NCI-H2227 treated with DMSO at 0.1 percent for 48 hours (cell line): ENCODE data around the gene USP17L27.
"Not testable (repeated sequence)": the region's sequence is repeated elsewhere in the genome, so short reads cannot be mapped to it uniquely, and the experiment has no call there.

ENCODE experiments used
- DNase-seq: peaks from one replicate; lab custom pipeline; 2025; lab: John Stamatoyannopoulos, UW

USP17L27 gene

DNA sequence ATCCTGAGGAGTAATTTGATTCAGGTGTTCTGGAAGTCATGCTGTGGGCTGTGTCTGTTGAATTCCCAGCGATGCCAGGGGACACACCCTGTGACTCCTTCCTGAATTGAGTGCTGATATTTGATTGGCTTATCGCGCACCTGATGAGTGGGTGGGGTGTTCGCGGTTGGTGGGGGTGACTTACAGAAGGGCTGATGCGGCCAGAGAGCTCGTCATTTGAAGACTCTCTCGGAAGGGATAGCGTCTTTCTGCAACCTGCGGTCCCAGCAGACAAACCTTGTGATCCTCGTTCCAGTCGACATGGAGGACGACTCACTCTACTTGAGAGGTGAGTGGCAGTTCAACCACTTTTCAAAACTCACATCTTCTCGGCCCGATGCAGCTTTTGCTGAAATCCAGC is at the start of gene USP17L27:
USP17L27 (plus strand) TSS at position 301 of the 400 bp plus-strand sequence; CDS start at position 301, 0 bp downstream.
- DNase-seq: not testable (repeated sequence)

DNA sequence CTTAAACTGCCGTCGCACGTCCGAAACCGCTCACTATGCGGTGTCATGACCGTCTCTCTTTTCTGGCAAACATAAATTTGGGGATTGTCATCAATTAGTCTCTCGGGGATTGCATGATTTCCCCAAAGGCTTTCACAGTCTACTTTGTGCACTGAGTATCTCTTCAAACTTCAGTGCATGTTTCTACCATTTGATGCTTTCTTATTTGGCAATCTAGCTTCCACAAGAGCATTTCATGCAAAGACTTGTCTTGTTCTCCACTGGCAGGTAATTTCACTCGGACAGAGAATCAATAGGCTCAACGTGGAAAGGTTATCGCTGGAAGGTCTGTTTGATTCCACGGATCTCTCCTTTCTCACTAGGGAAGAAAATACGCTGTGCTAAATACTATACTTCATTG is 19.8 kb upstream of the USP17L27 start:
- not testable (repeated sequence) for DNase-seq

GRCh38 chr4:9324865-9325264 is 19.1 kb upstream of the USP17L27 start, which contains the start of gene USP17L24:
Gene USP17L24, plus strand, starts transcription at chr4:9325165. Its CDS starts 0 bp downstream, at chr4:9325165.
- DNase-seq: not testable (repeated sequence)

DNA sequence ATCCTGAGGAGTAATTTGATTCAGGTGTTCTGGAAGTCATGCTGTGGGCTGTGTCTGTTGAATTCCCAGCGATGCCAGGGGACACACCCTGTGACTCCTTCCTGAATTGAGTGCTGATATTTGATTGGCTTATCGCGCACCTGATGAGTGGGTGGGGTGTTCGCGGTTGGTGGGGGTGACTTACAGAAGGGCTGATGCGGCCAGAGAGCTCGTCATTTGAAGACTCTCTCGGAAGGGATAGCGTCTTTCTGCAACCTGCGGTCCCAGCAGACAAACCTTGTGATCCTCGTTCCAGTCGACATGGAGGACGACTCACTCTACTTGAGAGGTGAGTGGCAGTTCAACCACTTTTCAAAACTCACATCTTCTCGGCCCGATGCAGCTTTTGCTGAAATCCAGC is 14.3 kb upstream of the USP17L27 start, which contains the start of gene USP17L25:
USP17L25 (plus strand) TSS at position 301 of the 400 bp plus-strand sequence; CDS start at position 301, 0 bp downstream.
- not testable (repeated sequence) for DNase-seq

DNA sequence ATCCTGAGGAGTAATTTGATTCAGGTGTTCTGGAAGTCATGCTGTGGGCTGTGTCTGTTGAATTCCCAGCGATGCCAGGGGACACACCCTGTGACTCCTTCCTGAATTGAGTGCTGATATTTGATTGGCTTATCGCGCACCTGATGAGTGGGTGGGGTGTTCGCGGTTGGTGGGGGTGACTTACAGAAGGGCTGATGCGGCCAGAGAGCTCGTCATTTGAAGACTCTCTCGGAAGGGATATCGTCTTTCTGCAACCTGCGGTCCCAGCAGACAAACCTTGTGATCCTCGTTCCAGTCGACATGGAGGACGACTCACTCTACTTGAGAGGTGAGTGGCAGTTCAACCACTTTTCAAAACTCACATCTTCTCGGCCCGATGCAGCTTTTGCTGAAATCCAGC is 9.6 kb upstream of the USP17L27 start, which contains the start of gene USP17L26:
USP17L26 (plus strand) TSS at position 301 of the 400 bp plus-strand sequence; CDS start at position 301, 0 bp downstream.
- DNase-seq: not testable (repeated sequence)

- DNase-seq: not testable (repeated sequence)
Observed at GRCh38 chr4:9339103-9339502, 4.8 kb upstream of the USP17L27 start, which contains the start of gene USP17L5. Gene USP17L5, plus strand, starts transcription at chr4:9339403. Its CDS starts 0 bp downstream, at chr4:9339403.

- DNase-seq: not testable (repeated sequence)
Observed at GRCh38 chr4:9348593-9348992, 4.6 kb downstream of the USP17L27 start, which contains the start of gene USP17L28. Gene USP17L28, plus strand, starts transcription at chr4:9348893. Its CDS starts 0 bp downstream, at chr4:9348893.

- DNase-seq: not testable (repeated sequence)
Observed at GRCh38 chr4:9350866-9351265, 6.9 kb downstream of the USP17L27 start.

DNA sequence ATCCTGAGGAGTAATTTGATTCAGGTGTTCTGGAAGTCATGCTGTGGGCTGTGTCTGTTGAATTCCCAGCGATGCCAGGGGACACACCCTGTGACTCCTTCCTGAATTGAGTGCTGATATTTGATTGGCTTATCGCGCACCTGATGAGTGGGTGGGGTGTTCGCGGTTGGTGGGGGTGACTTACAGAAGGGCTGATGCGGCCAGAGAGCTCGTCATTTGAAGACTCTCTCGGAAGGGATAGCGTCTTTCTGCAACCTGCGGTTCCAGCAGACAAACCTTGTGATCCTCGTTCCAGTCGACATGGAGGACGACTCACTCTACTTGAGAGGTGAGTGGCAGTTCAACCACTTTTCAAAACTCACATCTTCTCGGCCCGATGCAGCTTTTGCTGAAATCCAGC is 9.4 kb downstream of the USP17L27 start, which contains the start of gene USP17L29:
USP17L29 (plus strand) TSS at position 301 of the 400 bp plus-strand sequence; CDS start at position 301, 0 bp downstream.
- DNase-seq: not testable (repeated sequence)

DNA sequence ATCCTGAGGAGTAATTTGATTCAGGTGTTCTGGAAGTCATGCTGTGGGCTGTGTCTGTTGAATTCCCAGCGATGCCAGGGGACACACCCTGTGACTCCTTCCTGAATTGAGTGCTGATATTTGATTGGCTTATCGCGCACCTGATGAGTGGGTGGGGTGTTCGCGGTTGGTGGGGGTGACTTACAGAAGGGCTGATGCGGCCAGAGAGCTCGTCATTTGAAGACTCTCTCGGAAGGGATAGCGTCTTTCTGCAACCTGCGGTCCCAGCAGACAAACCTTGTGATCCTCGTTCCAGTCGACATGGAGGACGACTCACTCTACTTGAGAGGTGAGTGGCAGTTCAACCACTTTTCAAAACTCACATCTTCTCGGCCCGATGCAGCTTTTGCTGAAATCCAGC is 18.9 kb downstream of the USP17L27 start, which contains the start of gene USP17L30:
USP17L30 (plus strand) TSS at position 301 of the 400 bp plus-strand sequence; CDS start at position 301, 0 bp downstream.
- not testable (repeated sequence) for DNase-seq

GRCh38 chr4:9379881-9380280 is 35.9 kb downstream of the USP17L27 start:
- DNase-seq: not testable (repeated sequence)

- DNase-seq: not testable (repeated sequence)
Observed at GRCh38 chr4:9381012-9381534, 37.1 kb downstream of the USP17L27 start.

DNA sequence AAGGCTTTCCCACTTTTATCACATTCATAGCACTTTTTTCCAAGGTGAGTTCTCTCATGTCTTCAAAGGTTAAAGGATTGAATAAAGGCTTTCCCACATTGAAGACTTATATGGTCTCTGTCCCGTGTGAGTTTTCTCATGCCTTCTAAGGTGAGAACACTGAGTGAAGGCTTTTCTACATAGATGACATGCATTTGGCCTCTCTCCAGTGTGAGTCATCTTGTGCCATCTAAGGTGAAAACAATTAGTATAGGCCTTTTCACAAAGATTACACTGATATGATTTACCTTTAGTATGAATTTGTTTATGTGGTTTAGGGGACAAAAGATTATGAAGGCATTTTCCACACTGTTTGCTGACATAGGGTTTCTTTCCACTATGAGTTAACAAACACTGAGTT is 40.2 kb downstream of the USP17L27 start:
- no peak for DNase-seq

DNA sequence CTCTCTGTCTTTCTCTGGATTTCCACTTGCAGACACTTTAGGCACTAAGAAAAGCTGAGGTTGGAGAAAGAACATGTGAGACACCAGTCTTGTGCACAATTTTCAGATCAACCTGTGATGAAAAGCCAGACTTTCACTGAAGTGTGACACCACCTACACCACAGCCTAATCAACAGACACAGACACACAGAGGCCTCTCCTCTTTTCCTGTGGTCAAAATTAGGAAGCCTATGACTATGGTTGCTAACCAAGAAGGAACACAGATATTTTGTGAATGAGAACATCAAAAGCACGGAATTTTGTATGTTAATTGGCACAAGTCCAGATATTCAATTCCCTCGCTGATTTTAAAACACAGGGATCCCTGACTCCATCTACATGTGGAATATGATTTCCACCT is 45.1 kb downstream of the USP17L27 start:
- not testable (repeated sequence) for DNase-seq
